ENCODE data around the gene DDX25. TPM values are rescaled to one million over a fixed set of nuclear protein-coding genes. Genes with fewer than 3 reads are reported as not detected.

Gene DDX25
- total and polyA plus RNA-seq, 2 of the 8 experiments (the other 6 are each of a cell fraction or from before 2014, with no cell fraction given) = 17.6 to 17.9 TPM

- FAIRE-seq = no peak
- CTCF ChIA-PET (ENCODE audit: partially characterized antibody) = interaction anchor here (0.6 to 8.2 kb wide), 34 partner anchors 8 to 270 kb away, joined by 3 to 76 read pairs (median 5); partner anchors contain the start of genes CDON, FAM118B and RPUSD4
Measured at GRCh38 chr11:125941267-125941618, 36.9 kb downstream of the DDX25 start.

More at GRCh38 chr11:125941267-125941618, 36.9 kb downstream of the DDX25 start:
- H3K27ac ChIP-seq (ENCODE audit: low read depth, low read length) = no peak overlapping the region
- H3K27me3 ChIP-seq (replicated peaks in 1 of 4; ENCODE audit: control insufficient read depth in 3 of 4, extremely low read depth in 1 of 4, insufficient read depth in 3 of 4, low read length in 3 of 4) = no peaks in the 10 kb centered on the region
- H3K9ac ChIP-seq (replicated peaks in 1 of 4; ENCODE audit: extremely low read depth in 1 of 4, low read depth in 3 of 4, low read length in 3 of 4) = no peak overlapping the region
- H3K4me3 ChIP-seq (ENCODE audit: extremely low read depth in 1 of 4, insufficient read depth in 2 of 4, low read depth in 3 of 4, low read length in 4 of 4) = no peak overlapping the region
- WGBS, 2 experiments (ENCODE audit: extremely low coverage in 1 of 2, insufficient coverage in 1 of 2, insufficient read length in 1 of 2, insufficient replicate concordance in 2 of 2, low coverage in 1 of 2, low lambda C conversion rate in 2 of 2, missing lambda C conversion rate in 1 of 2) = 83% methylated on average over 4 of the region's 4 CpGs; no CpG with 5 or more reads in 1 of the 2 experiments
- H3K36me3 ChIP-seq (ENCODE audit: control insufficient read depth in 2 of 4, insufficient read depth in 4 of 4, low read length in 3 of 4) = no peaks in the 10 kb centered on the region
- no peak overlapping the region for H2AK5ac ChIP-seq (ENCODE audit: low read depth, low read length)
- peak overlapping the region; percentile 96; the same call in 1 of the 2 replicates for H2BK15ac ChIP-seq (ENCODE audit: low read length)
- peak overlapping the region; percentile 81; the same call in 1 of the 2 replicates for H4K8ac ChIP-seq (ENCODE audit: extremely low read depth, insufficient read depth, low read length)
- no peak overlapping the region for H4K5ac ChIP-seq (ENCODE audit: insufficient read length, low read depth, low read length)
- H2BK120ac ChIP-seq (replicated peaks; ENCODE audit: low read depth, low read length) = no peak overlapping the region
- no peaks in the 10 kb centered on the region for H3K79me2 ChIP-seq (ENCODE audit: control insufficient read depth in 1 of 2, insufficient read depth in 2 of 2, low read length in 2 of 2)
- DNase-seq (ENCODE audit: low read depth in 1 of 2, low spot score in 2 of 2) = no peak
- H2AFZ ChIP-seq (ENCODE audit: low read length) = peak overlapping the region; percentile 99
- peak overlapping the region; percentile 2; the same call in 1 of the 2 replicates for H2BK20ac ChIP-seq (ENCODE audit: low read length)
- TF ChIP-seq MAFK (IDR thresholded peaks at IDR 0.05; ENCODE audit: low read depth, low read length) = no peak
- no peak for TF ChIP-seq KDM4A (IDR thresholded peaks at IDR 0.05; ENCODE audit: low read depth, low read length, severe bottlenecking)
- no peak for TF ChIP-seq FOSL1 (IDR thresholded peaks at IDR 0.05; ENCODE audit: insufficient read depth, low read depth, low read length)
- TF ChIP-seq MAX (IDR thresholded peaks at IDR 0.05) = peak; percentile 8; the same call in 1 of the 2 replicates
- no peak for TF ChIP-seq RFX5 (IDR thresholded peaks at IDR 0.05; ENCODE audit: borderline replicate concordance, low read depth, low read length)
- no peak for TF ChIP-seq ASH2L (IDR thresholded peaks at IDR 0.05; ENCODE audit: low read length)
- TF ChIP-seq YY1 (IDR thresholded peaks at IDR 0.05; ENCODE audit: low read depth, low read length) = no peak
- TF ChIP-seq NRF1 (IDR thresholded peaks at IDR 0.05; ENCODE audit: low read depth, low read length) = no peak
- H3K14ac ChIP-seq (ENCODE audit: insufficient read length) = no peak overlapping the region
- H3K79me1 ChIP-seq (ENCODE audit: low read depth, low read length) = no peaks in the 10 kb centered on the region
- peak overlapping the region; percentile 84; the same call in 1 of the 2 replicates for H2BK5ac ChIP-seq (ENCODE audit: low read depth, low read length)
- no peak overlapping the region for H3K56ac ChIP-seq (replicated peaks; ENCODE audit: insufficient read length, low read depth, low read length)
- H3K23me2 ChIP-seq (ENCODE audit: low read depth, low read length) = no peaks in the 10 kb centered on the region
- no peaks in the 10 kb centered on the region for H4K20me1 ChIP-seq (replicated peaks in 1 of 2; ENCODE audit: control insufficient read depth in 1 of 2, insufficient read depth in 2 of 2, low read length in 2 of 2)
- H3K4ac ChIP-seq (replicated peaks; ENCODE audit: insufficient read length, low read depth, low read length) = no peak overlapping the region
- H3K9me3 ChIP-seq (ENCODE audit: insufficient read depth in 2 of 2, low read depth in 1 of 2, low read length in 1 of 2) = no peaks in the 10 kb centered on the region
- H3K4me2 ChIP-seq (ENCODE audit: insufficient read depth in 1 of 2, low read depth in 2 of 2, low read length in 2 of 2) = peak overlapping the region; percentile 5 to 16; a peak in 3 of 4 replicates
- peaks cover 7 to 11% (median 9%) of the 10 kb centered on the region in 4 experiments for H3K4me1 ChIP-seq (replicated peaks in 1 of 4; ENCODE audit: control insufficient read depth in 3 of 4, insufficient read depth in 4 of 4, low read length in 3 of 4)
- peak overlapping the region; percentile 95 for H3K18ac ChIP-seq (ENCODE audit: extremely low read depth, low read length)
- H4K91ac ChIP-seq (replicated peaks; ENCODE audit: insufficient read length, low read length) = peak overlapping the region; percentile 44
- H3K23ac ChIP-seq (ENCODE audit: insufficient read length) = no peak overlapping the region
- POLR2A ChIA-PET (ENCODE audit: partially characterized antibody) = interaction anchor here (0.8 to 1.4 kb wide), 2 partner anchors 12 to 327 kb away, joined by 3 to 4 read pairs; partner anchors contain the start of genes FOXRED1 and SRPRA
- H2BK12ac ChIP-seq (ENCODE audit: low read depth, low read length) = peak overlapping the region; percentile 78
